Stomach (tissue), 4 donors: ENCODE data around the gene GRIP1.

Experiments used
- EP300 ChIP-seq: sonication (generic); formaldehyde crosslinking; IDR thresholded peaks from one replicate; pipeline ENCODE4 v1.6.1; 2017; ENCODE audit warnings: antibody characterized with exemption
- TF ChIP-seq, protein P1 (sequence below), 7 experiments: fragments of 450-650 bp in 4 of 7; fragments of 200-600 bp in 3 of 7; sonication (generic) in 3 of 7; IDR thresholded peaks; one replicate each; pipeline ENCODE4 v1.5.1; 2016 to 2019; ENCODE audit warnings: antibody characterized with exemption in 7 of 7, control low read depth in 2 of 7, mild to moderate bottlenecking in 1 of 7

DNA sequence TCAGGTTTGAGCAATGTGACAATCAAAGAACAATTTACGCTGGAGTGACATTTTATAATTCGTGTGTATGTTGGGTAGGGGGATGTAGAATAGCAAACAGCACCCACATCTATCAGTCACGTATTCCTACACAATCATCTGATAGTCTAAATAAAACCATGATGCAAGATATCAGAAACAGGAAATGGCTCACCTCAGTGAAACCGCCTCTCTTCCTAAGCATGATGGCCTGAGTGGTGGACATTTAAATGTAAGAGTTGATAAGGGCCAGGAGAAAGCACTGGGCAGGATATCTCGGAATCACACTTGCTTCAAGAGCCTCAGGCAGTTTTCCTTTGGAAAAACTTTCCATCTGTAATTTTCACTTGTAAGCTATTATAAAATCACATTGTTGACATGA, 128.2 kb downstream of the GRIP1 start:
- TF ChIP-seq EP300: no peak
- TF ChIP-seq, protein P1, sequence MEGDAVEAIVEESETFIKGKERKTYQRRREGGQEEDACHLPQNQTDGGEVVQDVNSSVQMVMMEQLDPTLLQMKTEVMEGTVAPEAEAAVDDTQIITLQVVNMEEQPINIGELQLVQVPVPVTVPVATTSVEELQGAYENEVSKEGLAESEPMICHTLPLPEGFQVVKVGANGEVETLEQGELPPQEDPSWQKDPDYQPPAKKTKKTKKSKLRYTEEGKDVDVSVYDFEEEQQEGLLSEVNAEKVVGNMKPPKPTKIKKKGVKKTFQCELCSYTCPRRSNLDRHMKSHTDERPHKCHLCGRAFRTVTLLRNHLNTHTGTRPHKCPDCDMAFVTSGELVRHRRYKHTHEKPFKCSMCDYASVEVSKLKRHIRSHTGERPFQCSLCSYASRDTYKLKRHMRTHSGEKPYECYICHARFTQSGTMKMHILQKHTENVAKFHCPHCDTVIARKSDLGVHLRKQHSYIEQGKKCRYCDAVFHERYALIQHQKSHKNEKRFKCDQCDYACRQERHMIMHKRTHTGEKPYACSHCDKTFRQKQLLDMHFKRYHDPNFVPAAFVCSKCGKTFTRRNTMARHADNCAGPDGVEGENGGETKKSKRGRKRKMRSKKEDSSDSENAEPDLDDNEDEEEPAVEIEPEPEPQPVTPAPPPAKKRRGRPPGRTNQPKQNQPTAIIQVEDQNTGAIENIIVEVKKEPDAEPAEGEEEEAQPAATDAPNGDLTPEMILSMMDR (IDR thresholded peaks at IDR 0.05): no peak
